RKO (cell line): ENCODE data around the gene KRT75.

ENCODE experiments used
- DNase-seq: peaks from one replicate; pipeline ENCODE4 v3.0.0-alpha.2; 2016; ENCODE audit warnings: low spot score

KRT75 gene

DNA sequence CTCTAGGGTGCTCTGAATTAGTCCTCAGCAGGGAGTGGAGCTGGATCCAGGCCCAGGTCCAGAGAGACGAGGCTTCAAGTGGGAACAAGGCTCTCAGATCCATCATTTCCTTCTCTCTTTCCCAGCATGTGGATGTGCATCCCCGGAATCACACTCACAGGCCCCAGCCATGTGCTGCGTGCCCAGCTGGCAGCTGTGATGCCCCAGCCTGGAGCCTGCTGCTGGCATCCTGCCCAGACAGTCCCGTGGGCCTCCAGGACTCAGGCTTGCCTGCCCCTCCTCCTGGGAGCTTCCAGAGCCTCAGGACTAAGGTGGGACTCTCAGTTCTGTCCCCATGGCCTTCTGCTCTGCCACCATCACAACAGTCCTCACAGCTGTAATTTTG, 42.6 kb downstream of the KRT75 start:
- DNase-seq = no peak

DNA sequence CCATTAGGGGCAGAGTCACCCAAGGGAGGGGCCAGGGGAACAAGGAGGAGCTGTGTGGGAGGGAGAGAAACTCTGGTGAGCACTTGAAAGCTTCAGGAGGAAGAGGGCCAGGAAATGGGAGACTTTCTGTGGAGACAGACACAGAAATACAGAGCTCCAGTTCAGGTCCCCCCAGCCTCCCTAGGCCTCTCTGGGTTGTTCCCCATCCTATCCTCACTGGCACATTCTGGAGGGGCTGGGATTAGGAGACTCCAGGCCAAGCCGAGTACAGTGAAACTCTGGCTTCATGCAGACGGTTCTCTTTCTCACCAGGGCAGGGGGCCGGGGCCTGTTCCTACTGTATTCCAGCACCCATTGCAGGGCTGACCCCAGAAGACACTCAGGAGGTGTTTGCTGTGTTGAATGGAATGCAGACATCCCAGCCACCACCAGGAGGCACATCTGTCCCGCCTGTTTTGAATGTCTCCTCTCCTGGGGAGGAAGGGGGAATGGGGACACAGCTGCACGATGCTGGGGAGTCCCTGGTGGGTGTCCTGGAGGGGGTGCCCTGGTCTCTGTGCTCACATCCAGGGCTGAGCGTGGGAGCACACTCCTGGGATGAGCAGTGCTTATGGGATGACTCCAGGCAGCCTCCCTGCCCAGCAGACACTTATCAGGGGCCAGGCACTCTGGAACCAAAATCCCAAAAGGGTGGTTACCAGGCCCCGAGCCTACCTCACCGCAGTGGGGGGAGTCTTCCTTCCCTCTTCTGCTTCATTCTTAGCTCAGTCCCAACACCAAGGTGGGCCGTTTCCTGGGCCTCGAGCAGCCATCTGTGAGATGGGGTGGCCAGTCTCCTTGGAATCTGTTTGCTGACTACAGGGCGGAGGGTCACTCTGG, 43.2 kb downstream of the KRT75 start:
- DNase-seq = no peak

DNA sequence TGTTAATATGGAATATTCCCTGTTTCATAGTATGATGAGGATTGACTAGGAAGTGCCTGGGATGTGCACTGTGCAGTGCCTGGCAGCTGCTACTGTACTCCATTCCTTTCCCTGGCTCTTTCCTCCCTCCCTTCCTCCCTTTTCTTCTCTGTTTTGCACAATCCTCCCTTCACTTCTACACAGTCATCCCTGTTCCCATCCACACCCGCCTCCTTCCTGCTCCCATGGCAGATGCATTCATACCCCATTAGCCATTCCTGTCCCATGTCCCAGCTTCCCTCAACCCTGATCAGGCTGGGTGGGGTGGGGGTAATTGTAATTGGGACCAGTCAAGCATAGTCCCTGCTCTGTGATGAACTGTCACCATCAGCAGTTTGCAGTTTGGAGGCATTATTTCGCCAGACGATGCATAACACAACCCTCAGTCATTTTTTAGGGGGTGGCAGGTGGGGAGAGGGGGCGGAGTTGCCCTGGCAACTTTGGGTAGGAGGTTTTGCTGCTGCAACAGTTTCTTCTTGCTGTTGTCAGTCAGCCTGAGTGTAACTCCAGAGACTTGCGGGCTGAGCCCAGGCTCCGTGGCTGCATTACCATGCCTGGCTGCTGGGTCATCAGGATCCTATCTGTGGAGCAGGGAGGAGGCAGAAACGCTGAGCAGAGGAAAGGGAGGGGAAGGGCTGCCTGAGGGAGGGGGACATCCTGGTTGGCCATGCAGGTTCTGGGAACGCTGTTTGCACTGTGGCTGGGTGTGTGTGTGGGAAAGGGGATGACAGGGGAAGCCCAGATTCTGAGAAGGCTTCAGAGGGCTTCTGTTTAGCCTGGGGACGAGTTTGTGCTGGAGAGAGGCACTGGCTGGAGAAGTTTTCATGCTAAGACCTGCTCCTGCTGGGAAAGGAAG, 44.6 kb downstream of the KRT75 start:
- DNase-seq = no peak

DNA sequence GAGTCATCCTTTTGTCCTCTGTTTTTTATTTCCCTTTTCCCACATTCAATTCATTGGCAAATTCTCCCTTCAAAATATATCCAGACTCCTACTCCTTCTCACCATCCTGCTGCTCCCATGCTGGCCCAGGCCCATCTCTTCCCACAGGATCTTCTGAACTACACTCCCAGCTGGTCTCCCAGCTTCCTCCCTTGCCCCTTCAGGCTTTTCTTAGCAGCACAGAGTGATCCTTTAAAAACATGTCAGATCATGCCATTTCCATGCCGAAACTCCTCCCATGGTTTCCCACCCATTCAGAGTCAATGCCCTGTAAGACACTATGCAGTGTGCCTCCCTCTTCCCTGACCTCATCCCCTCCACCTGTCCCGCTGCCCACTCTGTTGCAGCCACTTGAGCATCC, 46.3 kb downstream of the KRT75 start:
- DNase-seq = no peak

DNA sequence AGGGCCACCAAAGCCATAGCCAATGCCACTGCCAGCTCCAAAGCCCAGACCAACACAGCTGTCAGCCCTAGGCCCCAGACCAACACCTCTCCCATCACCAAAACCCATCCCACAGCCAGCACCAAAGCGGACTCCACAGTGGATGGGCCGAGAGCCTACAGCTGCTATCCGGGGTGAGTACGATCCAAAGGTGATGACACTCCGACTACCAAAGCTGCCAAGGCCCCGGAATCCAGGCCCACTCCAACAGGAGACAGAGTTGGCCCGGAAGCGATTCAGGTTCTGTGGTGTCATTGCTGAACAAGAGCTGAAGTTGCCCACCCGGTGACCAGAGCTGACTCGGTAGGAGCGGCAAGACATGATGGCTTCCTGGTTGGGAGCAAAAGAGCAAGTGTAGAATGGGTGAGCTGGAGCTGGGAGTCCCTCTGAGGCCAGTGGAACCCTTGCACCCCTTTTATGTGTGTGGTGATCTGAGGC, 48.9 kb downstream of the KRT75 start, which contains the start of gene KRT84:
Gene KRT84, minus strand, starts transcription at position 427 of the 477 bp plus-strand sequence. Its CDS starts 67 bp downstream, at position 360.
- DNase-seq = no peak

DNA sequence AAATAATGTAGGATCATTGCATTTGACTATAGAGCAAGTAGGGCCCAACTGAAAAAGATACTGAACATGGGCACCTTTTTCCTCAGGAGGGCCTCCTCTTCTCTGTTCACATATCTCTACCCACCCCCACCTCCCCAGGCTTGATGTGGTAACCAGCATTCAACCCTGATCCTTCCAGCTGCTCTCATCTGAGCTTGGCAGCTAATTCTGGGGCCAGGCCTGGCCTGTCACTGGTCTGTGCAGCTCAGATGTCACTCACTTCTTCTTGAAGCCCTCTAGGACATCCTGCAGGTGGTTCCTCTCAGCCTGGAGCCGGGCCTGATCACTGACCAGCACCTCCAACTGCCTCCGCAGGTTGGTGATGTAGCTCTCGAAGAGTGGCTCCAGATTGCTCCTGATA, 50.8 kb downstream of the KRT75 start:
- DNase-seq = no peak

DNA sequence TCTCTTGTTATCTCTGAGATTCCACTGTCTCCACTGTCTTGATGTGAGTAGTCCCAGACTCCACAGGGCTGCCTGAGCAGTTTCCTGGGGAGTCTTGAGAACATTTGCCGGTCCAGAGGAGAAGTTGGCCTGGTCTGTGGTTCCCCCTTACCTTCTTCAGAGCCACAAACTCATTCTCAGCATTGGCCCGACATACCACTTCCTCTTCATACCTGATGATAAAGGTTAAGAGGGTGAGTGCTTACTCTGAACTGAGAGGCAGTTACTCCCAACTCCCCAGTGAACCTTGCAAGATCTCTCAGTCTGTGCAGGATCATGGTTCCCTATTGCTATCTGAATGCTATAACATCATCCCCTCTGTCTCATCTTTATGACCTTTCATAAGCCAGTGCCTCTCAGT, 51.3 kb downstream of the KRT75 start:
- no peak for DNase-seq

DNA sequence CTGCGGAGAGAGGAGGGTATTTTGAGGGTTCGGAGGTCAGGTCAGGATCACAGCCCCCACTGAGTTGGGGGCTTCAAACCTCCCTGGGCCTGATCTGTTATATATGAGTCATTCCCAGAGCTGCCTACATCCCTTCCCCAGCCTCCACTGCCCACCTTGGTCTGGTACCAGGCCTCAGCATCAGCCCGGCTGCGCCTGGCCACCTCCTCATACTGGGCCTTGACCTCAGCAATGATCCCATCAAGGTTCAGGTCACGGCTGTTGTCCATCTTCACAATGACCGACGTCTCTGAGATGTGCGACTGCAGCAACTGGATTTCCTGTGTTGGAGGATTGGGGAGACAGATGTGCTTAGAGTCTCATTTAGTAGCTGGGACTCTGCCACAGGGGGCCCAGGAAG, 53.0 kb downstream of the KRT75 start:
- no peak for DNase-seq

DNA sequence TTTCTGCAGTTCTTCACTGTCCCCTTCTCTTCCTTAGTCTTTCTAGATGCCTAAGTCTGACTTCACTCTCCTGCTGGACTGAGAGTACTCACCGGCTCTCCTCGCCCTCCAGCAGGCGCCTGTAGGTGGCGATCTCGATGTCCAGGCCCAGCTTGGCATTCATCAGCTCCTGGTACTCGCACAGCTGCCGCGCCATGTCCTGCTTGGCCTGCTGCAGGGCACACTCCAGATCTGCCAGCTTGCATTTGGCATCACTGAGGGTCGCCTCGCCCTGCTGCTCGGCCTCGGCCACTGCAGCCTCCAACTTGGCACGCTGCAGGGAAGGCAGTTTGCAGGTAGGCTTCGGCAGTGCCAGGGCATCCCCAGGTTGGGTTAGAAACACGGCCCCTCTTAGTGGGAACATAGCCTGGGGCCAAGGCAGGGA, 53.9 kb downstream of the KRT75 start:
- DNase-seq = no peak

DNA sequence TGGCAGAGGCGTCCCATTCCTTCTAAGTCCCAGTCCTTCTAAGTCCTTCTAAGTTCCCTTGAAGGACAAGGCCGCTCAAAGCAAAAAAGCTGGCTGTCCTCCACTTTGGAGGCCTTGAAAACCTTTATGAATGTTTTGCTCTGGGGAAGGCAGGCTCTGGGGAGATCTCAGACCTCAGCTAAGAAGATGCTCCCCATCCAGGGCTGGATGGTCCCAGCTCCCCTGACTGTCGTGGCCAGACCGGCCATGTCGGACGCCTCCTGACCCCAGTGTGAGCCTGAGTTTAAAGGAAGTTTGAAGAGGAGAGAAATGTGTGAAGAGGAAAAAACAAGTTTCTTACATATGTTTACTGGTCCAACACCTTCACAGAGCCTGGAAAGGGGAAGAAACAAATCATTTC, 54.6 kb downstream of the KRT75 start:
- no peak for DNase-seq

DNA sequence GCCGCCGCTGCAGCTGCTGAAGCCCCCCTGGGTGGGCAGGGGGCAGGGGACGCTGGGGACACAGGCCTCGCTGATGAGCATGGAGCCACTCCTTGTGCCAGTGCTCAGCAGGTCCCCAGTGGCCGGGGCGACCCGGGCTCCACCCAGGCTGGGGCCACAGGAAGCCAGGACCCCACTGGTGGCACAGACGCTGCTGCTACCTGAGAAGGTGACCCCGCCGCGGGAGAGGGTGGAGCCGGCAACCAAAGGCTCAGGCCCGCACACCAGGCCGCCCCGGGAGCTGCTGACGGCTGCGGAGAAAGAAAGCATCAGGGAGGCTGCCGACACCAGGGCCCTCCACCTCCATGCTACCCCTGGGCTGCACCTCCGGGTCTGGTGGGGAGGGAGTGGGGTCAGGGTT, 56.1 kb downstream of the KRT75 start:
- DNase-seq = no peak

DNA sequence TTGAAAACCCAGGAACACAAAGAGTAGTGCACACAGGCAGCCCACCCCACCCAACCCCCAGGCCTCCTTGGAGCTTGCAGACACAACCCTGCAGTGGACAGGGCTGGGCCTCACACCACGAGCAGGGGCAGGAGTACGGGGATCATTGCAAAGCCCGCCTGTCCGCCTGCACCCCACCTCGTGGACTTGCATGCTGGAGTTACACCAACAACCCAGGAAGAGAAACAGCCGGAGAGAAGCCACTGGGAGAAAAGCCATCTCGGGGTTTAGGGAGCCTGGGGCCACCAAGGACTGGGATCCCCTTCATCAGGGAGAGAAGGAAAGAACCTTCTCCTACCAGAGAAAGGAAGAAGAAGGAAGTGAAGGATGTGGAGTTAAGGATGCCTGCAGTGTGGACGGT, 56.9 kb downstream of the KRT75 start:
- no peak for DNase-seq
